GM21825 (cell line): Measurements from ENCODE around the gene BDH2.

Experiments
- ATAC-seq: cut with Tn5 transposase; IDR thresholded peaks from one replicate; pipeline ENCODE4 v1.9.1; 2021; ENCODE audit warnings: mild to moderate bottlenecking, moderate library complexity; ENCODE audit not compliant: unreplicated experiment

BDH2 gene

GRCh38 chr4:103085555-103086196 lies 14.0 kb downstream of the BDH2 start:
- ATAC-seq: no peak

GRCh38 chr4:103079621-103080020 lies 20.0 kb downstream of the BDH2 start:
- ATAC-seq: no peak

GRCh38 chr4:103076747-103077347 lies 22.8 kb downstream of the BDH2 start, which contains the start of gene SLC9B2:
Gene SLC9B2, minus strand, starts transcription at chr4:103076761. Its CDS starts 9,211 bp downstream, at chr4:103067550.
- peak; percentile 45 for ATAC-seq

DNA sequence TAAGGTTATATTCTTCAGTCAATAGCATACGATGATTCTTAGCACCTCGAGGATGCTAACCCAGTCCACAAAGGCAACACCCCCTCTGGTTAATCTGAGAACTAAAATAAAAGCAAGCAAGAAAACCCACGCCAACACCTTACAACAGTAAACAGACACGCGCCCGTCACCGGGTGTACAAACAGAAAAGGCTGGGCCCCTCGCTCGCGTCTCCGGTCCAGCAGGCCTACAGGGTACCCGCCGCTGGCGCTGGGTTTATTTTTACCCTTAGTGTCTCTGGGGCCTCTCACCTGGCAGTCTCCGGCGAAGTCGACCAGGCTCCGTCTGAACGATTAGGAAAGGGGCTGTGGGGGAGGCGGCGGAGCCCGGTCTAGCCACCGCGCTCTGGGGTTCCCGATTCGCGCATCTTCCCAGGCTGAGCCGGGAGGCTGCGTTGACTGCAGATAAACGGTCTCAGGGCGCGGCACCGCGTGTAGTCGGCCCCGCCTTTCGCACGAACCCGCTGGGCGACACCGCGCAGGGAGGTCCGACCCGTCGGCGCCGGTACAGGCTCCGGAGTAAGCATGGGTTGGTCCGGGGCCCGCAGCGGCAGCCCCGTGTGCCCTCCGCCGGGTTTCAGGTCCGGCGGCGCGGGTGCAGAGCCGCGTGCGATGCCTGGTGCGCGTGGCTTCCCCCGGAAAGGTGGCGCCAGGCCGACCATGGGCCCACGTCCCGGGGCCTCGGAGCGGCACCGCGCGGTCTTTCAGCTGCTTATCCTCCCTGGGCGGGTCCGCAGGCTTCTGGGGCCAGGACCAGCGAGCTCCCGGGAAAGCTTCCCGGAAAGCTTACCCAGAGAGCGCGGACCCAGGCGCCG lies 23.5 kb downstream of the BDH2 start:
- ATAC-seq: peak; percentile 52

GRCh38 chr4:103075435-103075893 lies 24.2 kb downstream of the BDH2 start:
- no peak for ATAC-seq

DNA sequence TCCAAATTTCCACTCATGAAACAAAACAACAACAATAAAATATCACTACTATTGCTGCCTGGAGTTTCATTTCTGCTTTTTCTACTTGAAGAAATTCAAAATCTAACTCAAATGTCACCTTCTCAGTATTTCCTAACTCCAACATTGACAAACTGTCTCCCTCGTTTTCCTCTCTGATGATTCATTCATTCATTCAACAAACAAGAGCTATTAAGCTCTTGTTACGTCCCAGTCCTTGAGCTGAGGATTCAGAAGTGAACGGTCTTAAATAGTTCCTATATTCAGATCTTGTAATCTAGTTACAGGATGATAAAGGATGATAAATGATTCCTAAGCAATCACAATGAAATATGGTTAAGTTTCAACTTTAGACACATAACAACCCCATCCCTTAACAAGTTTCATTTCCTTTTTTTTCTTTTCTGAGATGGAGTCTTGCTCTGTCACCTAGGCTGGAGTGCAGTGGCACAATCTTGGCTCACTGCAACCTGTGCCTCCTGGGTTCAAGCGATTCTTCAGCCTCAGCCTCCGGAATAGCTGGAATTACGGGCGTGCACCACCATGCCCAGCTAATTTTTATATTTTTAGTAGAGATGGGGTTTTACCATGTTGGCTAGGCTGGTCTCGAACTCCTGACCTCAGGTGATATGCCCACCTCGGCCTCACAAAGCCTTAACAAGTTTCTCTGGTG lies 24.7 kb downstream of the BDH2 start:
- ATAC-seq: peak; percentile 45

DNA sequence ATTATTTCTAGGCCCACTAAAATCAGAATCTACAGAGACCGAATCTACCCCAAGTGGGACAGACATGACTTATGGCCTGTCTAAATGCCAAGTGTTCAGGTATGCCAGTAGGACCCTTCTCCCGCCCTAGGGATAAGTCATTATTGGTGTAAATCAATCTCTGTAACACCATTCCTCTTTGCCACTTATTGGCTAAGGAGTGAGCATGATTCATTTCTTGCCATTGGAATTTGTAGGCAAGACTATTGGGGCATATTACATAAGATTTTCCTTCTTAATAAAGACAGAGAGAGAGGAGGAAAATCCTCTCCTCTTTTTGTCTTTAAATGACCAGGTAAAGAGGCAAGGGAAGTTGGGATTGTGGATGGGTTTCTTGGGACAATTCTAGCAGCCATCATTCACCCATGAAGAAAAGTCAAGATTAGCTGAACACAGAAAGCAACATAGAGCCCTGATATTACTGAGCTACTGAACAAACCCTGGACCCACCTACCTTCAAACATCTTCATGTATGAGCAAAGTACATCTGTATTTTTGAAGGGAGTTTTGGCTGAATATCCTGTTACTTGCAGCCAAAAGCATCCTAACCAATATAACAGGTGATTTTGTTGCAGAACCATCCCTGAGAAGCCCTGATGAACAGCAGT lies 25.7 kb downstream of the BDH2 start:
- no peak for ATAC-seq

DNA sequence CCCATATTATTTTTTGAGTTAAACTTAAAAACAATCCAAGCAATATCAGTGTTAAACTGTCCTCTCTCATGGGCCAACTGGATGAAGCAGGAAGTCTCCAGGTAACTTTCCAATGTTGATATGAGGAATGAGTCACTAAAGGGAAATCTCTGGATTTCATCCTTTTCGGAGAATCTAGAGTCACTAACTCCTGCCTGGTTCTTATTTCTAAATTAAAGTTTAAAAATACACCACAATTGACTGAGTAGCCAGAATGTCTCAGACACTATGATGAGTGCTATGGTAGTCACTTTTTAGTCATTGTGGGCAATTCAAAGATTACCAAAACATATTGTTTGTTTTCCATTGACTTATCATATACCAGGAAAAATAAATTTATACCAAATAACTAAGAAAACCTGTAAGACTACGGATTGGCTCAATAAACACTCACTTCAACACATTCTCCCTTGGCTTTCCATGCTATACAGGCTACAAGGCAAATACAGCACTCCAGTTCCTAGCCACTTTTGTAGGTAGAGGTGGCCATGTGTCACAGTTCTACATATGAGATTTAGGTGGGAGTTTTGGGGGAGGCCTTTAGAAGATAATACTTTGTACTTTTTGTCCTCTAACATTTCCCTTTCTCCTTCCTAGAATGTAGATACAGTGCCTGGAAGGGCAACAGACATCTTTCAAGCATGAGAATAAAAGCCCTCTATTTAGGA lies 31.6 kb downstream of the BDH2 start:
- ATAC-seq: no peak

DNA sequence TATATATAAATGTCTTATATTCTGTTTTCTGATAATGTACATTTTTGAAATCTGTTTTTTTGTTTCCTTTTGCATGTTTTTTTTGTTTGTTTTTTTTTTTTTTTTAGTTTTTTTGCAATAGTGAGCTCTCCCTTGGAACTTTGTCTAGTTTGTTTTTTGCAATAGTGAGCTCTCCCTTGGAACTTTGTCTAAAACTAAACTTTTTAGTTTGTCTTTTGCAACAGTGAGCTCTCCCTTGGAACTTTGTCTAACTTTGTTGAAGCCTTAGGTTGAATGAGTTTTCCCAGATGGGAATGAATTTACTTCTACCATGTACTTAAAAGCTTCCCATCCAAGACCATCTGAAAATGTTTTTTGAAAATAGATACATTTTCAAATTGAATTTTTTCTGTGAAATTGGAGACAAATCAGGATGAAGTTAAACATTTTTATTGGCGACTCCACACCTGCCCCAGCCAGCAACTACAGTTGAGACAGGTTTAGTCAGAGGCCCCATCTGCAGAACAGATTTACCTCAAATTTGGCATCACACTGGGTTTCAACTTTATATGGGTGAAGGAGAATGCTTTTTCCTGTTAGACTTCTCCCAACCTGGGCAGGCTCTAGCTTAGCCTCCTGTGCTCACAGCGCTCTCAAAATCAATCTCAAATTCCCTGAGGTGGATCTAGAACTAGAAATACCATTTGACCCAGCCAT lies 39.0 kb downstream of the BDH2 start:
- no peak for ATAC-seq

DNA sequence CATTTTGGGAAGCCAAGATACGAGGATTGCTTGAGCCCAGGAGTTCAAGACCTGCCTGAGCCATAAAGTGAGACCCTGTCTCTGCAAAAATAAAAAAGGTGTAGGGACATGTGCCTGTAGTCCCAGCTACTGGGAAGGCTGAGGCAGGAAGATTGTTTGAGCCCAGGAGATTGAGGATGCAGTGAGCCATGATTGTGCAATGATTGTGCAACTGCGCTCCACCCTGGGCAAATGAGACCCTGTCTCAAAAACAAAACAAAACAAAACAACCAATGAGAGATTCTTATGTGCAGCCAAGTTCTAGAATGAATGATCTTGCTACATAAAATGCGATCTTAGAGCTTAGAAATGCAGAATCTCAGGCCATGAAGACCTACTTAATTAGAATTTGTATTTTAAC lies 45.6 kb downstream of the BDH2 start:
- ATAC-seq: no peak

GRCh38 chr4:103052779-103053178 lies 46.9 kb downstream of the BDH2 start:
- no peak for ATAC-seq

GRCh38 chr4:103052145-103052544 lies 47.5 kb downstream of the BDH2 start:
- no peak for ATAC-seq

- no peak for ATAC-seq
Observed at GRCh38 chr4:103050736-103051436, 48.7 kb downstream of the BDH2 start.

- peak; percentile 86 for ATAC-seq
Observed at GRCh38 chr4:103046416-103047290, 53.0 kb downstream of the BDH2 start.

DNA sequence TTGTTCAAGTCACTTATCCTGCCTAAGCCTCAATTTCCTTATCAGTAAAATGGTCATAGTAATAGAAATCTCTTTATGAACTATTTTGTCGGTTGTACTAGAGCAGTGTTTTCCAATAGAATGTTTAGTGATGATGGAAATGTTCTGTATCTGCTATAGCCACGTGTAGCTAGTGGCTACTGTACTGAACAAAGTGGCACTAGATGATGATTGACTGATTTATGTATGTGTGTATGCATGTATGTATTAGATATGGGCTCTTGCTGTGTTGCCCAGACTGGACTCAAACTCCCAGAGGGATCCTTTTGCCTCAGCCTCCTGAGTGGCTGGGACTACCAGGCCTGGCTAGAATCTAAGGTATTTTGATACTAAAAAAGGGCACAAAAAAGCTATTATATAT lies 55.5 kb downstream of the BDH2 start:
- ATAC-seq: no peak

- ATAC-seq: no peak
Observed at GRCh38 chr4:103036169-103036568, 63.5 kb downstream of the BDH2 start.

- no peak for ATAC-seq
Observed at GRCh38 chr4:103032574-103032973, 67.1 kb downstream of the BDH2 start.

DNA sequence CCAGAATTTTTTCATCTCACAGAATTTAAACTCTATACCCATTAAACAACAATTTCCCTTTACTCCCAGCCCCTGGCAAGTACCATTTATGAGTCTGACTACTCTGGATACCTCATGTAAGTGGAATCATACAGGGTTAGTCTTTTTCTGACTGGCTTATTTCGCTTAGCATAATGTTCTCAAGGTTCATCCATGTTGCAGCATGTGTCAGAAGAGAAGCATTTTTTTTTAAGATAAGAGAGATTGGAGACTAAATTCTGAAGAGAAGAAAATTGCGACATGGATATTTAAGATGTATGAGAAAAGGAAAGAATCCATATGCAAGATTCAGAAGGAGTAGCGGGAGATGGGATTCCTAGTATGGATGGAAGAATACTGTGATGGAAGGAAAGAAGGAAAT lies 68.8 kb downstream of the BDH2 start:
- ATAC-seq: no peak
